ENCODE measurements around the gene PTGFRN.

Gene PTGFRN

DNA sequence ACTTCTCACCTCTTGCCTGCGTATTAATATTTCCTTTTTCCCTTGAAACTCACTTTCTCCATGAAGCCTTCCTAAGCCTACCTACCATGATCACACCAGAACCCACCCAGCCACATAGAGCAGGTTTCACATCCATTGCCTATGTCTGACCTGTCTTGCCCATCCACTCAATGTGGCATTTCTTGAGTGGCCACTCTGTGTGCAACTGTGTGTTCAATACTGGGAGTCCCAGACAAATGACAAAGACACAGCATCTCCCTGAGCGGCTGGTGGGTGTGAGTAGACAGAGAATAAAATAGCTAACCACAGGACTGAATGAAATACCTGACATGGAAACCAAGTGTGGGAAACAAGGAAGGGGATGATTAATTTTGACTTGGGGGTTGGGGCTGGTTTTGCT, 3.1 kb downstream of the PTGFRN start:
- ATAC-seq (replicated peaks; ENCODE audit: extremely low read depth, poor library complexity, severe bottlenecking), result no peak
- Mint-ChIP-seq H3K4me3 (no peak overlapping the region), H3K4me1 (peaks cover 6% of the 10 kb centered on the region), H3K36me3 (ENCODE audit: insufficient read depth) (peaks cover 2% of the 10 kb centered on the region), H3K9me3 (no peaks in the 10 kb centered on the region), H3K27me3 (peaks cover 12% of the 10 kb centered on the region), H3K27ac (ENCODE audit: low read depth) (no peak overlapping the region)
- no peak for DNase-seq (ENCODE audit: low spot score in 2 of 2)

- Mint-ChIP-seq H3K4me3 (no peak overlapping the region), H3K27me3 (peaks cover 9% of the 10 kb centered on the region), H3K27ac (ENCODE audit: low read depth) (no peak overlapping the region), H3K4me1 (peaks cover 6% of the 10 kb centered on the region), H3K9me3 (no peaks in the 10 kb centered on the region), H3K36me3 (ENCODE audit: insufficient read depth) (peaks cover under 1% of the 10 kb centered on the region)
- ATAC-seq (replicated peaks; ENCODE audit: extremely low read depth, poor library complexity, severe bottlenecking) (no peak), DNase-seq (ENCODE audit: low spot score in 2 of 2) (no peak)
Measured at GRCh38 chr1:116913941-116914340, 4.2 kb downstream of the PTGFRN start.

GRCh38 chr1:116914667-116915066, 5.0 kb downstream of the PTGFRN start:
- no peak overlapping the region for H3K27ac Mint-ChIP-seq (ENCODE audit: low read depth)
- H3K4me1 Mint-ChIP-seq, result no peaks in the 10 kb centered on the region
- no peak overlapping the region for H3K4me3 Mint-ChIP-seq
- H3K36me3 Mint-ChIP-seq (ENCODE audit: insufficient read depth), result no peaks in the 10 kb centered on the region
- ATAC-seq (replicated peaks; ENCODE audit: extremely low read depth, poor library complexity, severe bottlenecking) (no peak), DNase-seq (ENCODE audit: low spot score in 2 of 2) (no peak)
- peaks cover 2% of the 10 kb centered on the region for H3K27me3 Mint-ChIP-seq
- H3K9me3 Mint-ChIP-seq, result no peaks in the 10 kb centered on the region

DNA sequence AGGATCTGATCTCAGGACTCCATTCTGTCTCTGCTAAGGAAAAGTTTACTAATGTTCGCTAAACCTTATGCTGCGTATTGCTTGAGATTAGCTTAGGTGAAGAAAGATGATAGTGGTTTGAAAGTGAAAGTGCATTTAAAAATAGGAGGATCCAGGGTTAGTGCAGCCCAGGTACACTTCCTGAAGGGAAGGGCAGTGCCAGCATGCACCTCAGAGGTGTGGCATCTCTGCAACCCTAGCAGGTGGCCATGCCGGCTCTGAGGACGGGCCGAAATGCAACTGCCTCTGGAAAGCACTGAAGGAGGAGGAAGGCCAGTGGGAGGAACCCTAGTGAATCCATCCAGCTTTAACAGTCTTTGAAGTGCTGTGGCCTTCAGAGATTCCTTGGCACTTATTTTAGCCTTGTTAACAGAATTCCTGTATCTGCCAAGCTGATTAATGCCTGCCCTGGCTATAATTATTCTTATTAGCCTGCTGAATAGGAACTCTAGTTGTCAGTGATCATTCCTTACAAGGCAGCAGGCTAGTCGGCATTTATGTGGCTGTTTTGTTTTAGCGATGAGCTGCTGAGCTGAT, 5.5 kb downstream of the PTGFRN start:
- DNase-seq (ENCODE audit: low spot score in 2 of 2), result no peak
- Mint-ChIP-seq H3K27ac (ENCODE audit: low read depth) (no peak overlapping the region), H3K4me1 (no peaks in the 10 kb centered on the region), H3K27me3 (no peaks in the 10 kb centered on the region), H3K4me3 (no peak overlapping the region), H3K9me3 (no peaks in the 10 kb centered on the region), H3K36me3 (ENCODE audit: insufficient read depth) (no peaks in the 10 kb centered on the region)
- ATAC-seq (replicated peaks; ENCODE audit: extremely low read depth, poor library complexity, severe bottlenecking), result no peak

GRCh38 chr1:116916002-116916401, 6.3 kb downstream of the PTGFRN start:
- Mint-ChIP-seq H3K27ac (ENCODE audit: low read depth) (no peak overlapping the region), H3K4me1 (no peaks in the 10 kb centered on the region), H3K4me3 (no peak overlapping the region), H3K36me3 (ENCODE audit: insufficient read depth) (no peaks in the 10 kb centered on the region), H3K9me3 (no peaks in the 10 kb centered on the region), H3K27me3 (no peaks in the 10 kb centered on the region)
- DNase-seq (ENCODE audit: low spot score in 2 of 2) (no peak), ATAC-seq (replicated peaks; ENCODE audit: extremely low read depth, poor library complexity, severe bottlenecking) (no peak)

GRCh38 chr1:116916533-116917445, 7.1 kb downstream of the PTGFRN start:
- H3K9me3 Mint-ChIP-seq, result no peaks in the 10 kb centered on the region
- no peak overlapping the region for H3K27ac Mint-ChIP-seq (ENCODE audit: low read depth)
- H3K4me1 Mint-ChIP-seq, result no peaks in the 10 kb centered on the region
- H3K36me3 Mint-ChIP-seq (ENCODE audit: insufficient read depth), result no peaks in the 10 kb centered on the region
- DNase-seq (ENCODE audit: low spot score in 2 of 2) (no peak), ATAC-seq (replicated peaks; ENCODE audit: extremely low read depth, poor library complexity, severe bottlenecking) (no peak)
- peaks cover 6% of the 10 kb centered on the region for H3K27me3 Mint-ChIP-seq
- H3K4me3 Mint-ChIP-seq, result no peak overlapping the region

DNA sequence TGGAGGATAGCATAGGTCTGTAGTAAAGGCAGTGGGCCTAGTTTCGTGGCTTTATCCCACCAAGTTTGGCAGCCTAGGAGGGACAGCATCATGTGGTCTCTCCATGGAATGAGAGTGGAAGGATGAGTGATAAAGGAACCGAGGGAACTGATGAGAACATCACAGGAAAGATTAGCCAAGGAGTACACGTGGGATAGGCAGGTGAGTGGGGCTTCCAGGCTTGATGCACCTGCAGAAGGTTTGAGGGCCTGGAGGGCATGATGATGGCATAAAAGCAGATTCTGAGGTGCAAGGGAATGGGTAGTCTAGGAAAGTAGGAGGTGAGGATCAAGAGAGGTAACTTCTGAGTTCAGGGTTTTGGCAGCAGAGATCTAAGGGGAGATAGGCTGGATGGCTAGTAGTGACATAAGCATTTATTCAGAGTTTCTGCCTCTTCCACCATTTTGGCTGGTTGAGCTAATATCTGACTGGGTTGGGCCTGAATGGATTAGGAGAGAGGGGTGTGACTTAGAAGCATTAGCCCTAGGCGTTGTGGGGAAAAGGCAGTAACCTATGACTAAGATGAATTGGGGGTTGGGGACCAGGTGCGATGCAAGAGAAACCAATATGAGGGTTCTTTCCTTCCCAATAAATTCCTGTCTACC, 9.1 kb downstream of the PTGFRN start:
- Mint-ChIP-seq H3K4me3 (no peak overlapping the region), H3K36me3 (ENCODE audit: insufficient read depth) (no peaks in the 10 kb centered on the region), H3K27me3 (peaks cover 13% of the 10 kb centered on the region), H3K9me3 (no peaks in the 10 kb centered on the region), H3K27ac (ENCODE audit: low read depth) (no peak overlapping the region), H3K4me1 (no peaks in the 10 kb centered on the region)
- DNase-seq (ENCODE audit: low spot score in 2 of 2) (no peak), ATAC-seq (replicated peaks; ENCODE audit: extremely low read depth, poor library complexity, severe bottlenecking) (no peak)

DNA sequence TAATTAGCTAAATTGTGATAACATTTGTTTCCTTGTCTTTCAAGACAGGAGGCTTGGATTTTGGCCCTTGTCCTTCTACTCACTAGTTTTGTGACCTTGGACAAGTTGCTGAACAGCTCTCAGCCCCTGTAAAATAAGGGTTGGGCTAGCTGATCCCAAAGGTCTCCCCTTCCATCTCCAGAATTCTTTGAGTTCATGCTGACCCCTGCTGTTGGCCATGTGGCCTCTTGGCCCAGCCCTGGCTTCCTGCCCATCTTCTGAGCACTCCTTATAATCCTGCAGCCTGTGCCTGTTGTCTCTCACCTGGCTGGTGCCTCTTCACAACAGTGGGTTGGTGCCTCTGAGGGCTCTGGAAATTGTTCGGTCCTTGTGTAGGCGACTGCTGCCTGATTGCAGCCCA, 10.1 kb downstream of the PTGFRN start:
- Mint-ChIP-seq H3K27me3 (peaks cover 13% of the 10 kb centered on the region), H3K9me3 (no peaks in the 10 kb centered on the region), H3K27ac (ENCODE audit: low read depth) (no peak overlapping the region), H3K4me1 (no peaks in the 10 kb centered on the region), H3K36me3 (ENCODE audit: insufficient read depth) (no peaks in the 10 kb centered on the region), H3K4me3 (no peak overlapping the region)
- ATAC-seq (replicated peaks; ENCODE audit: extremely low read depth, poor library complexity, severe bottlenecking), result no peak
- DNase-seq (ENCODE audit: low spot score in 2 of 2), result no peak

DNA sequence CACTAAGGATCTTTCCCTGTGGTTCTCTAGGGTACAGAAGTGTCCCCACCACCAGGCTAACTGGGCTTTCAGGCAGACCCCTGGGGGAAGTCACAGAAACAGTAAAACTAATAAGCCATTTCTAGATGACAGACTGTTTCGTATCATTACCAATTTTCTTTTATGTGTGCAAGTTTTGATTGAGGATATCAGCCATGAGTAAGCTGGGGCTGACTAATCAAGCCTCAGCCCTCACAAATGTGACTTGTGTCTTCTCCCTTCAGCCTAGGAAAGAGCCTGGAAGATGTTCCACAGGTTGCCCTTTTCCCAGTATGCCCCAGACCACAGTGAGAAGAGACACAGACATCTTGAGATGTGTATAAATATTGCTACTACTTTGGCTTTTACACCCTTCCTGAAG, 10.5 kb downstream of the PTGFRN start:
- Mint-ChIP-seq H3K36me3 (ENCODE audit: insufficient read depth) (no peaks in the 10 kb centered on the region), H3K4me3 (no peak overlapping the region), H3K9me3 (no peaks in the 10 kb centered on the region), H3K27ac (ENCODE audit: low read depth) (no peak overlapping the region), H3K27me3 (peaks cover 13% of the 10 kb centered on the region), H3K4me1 (no peaks in the 10 kb centered on the region)
- ATAC-seq (replicated peaks; ENCODE audit: extremely low read depth, poor library complexity, severe bottlenecking), result no peak
- no peak for DNase-seq (ENCODE audit: low spot score in 2 of 2)

DNA sequence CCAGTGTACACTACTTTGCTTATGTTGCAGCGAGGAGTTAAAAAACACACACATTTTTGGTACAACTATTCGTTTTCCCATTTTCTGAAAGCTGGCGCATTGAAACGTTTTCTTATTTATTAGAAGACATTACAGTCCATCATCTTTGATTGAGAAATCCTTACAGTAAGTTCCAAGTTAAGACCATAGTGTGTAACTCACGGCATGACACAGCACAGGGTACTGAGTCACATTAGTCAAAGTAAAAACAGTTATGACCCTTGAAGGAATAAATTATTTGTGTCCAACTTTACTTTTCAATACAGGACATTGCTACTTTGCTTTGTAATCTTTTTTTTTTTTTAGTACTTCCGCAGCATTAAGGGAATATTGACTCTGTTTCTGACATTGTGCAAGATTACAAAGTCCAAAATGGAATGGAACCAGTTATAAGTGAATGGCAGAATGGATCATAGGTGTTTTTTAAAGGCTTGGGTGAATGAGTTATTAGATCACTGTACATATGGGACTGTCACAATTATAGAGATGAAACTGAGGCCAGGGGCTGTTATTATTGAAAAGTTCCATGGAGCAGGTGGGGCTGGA, 11.7 kb downstream of the PTGFRN start:
- ATAC-seq (replicated peaks; ENCODE audit: extremely low read depth, poor library complexity, severe bottlenecking) (no peak), DNase-seq (ENCODE audit: low spot score in 2 of 2) (no peak)
- Mint-ChIP-seq H3K36me3 (ENCODE audit: insufficient read depth) (no peaks in the 10 kb centered on the region), H3K4me3 (no peak overlapping the region), H3K27me3 (peaks cover 13% of the 10 kb centered on the region), H3K27ac (ENCODE audit: low read depth) (no peak overlapping the region), H3K4me1 (no peaks in the 10 kb centered on the region), H3K9me3 (no peaks in the 10 kb centered on the region)

- H3K27me3 Mint-ChIP-seq, result peaks cover 13% of the 10 kb centered on the region
- no peaks in the 10 kb centered on the region for H3K36me3 Mint-ChIP-seq (ENCODE audit: insufficient read depth)
- H3K4me3 Mint-ChIP-seq, result no peak overlapping the region
- H3K27ac Mint-ChIP-seq (ENCODE audit: low read depth), result no peak overlapping the region
- H3K4me1 Mint-ChIP-seq, result no peaks in the 10 kb centered on the region
- ATAC-seq (replicated peaks; ENCODE audit: extremely low read depth, poor library complexity, severe bottlenecking) (no peak), DNase-seq (ENCODE audit: low spot score in 2 of 2) (no peak)
- H3K9me3 Mint-ChIP-seq, result no peaks in the 10 kb centered on the region
Measured at GRCh38 chr1:116921937-116922336, 12.2 kb downstream of the PTGFRN start.

- H3K36me3 Mint-ChIP-seq (ENCODE audit: insufficient read depth), result no peaks in the 10 kb centered on the region
- DNase-seq (ENCODE audit: low spot score in 2 of 2) (no peak), ATAC-seq (replicated peaks; ENCODE audit: extremely low read depth, poor library complexity, severe bottlenecking) (no peak)
- H3K27me3 Mint-ChIP-seq, result peaks cover 13% of the 10 kb centered on the region
- H3K4me1 Mint-ChIP-seq, result no peaks in the 10 kb centered on the region
- no peak overlapping the region for H3K4me3 Mint-ChIP-seq
- no peaks in the 10 kb centered on the region for H3K9me3 Mint-ChIP-seq
- H3K27ac Mint-ChIP-seq (ENCODE audit: low read depth), result no peak overlapping the region
Measured at GRCh38 chr1:116923421-116923820, 13.7 kb downstream of the PTGFRN start.
